NCI-H1694 (cell line): Measurements from ENCODE around the gene MRPL54.
A peak's percentile ranks its signal among the peaks of the same experiment; 100 is the strongest.

Experiments
- DNase-seq: peaks from one replicate; lab custom pipeline; 2025; lab: John Stamatoyannopoulos, UW

Gene MRPL54

DNA sequence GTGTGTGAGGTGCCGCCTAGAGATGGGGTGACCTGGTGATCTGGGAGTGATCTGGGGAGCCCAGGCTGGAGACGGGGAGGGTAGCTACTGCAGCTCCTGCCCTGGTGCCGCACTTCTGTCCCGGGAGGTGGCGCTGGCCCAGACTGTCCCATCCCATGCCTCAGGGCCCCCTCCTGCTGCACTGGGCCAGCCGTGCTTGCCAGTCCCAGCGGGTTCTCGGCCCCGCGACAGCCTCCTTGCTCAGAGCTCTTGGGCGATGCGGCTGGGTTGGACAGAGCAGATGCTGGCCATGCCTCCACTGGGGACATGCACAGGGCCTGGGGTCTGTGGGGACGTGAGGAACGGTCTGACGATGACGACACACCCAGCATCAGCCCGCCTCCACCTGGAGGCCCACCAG is 7.0 kb downstream of the MRPL54 start:
- no peak for DNase-seq

DNA sequence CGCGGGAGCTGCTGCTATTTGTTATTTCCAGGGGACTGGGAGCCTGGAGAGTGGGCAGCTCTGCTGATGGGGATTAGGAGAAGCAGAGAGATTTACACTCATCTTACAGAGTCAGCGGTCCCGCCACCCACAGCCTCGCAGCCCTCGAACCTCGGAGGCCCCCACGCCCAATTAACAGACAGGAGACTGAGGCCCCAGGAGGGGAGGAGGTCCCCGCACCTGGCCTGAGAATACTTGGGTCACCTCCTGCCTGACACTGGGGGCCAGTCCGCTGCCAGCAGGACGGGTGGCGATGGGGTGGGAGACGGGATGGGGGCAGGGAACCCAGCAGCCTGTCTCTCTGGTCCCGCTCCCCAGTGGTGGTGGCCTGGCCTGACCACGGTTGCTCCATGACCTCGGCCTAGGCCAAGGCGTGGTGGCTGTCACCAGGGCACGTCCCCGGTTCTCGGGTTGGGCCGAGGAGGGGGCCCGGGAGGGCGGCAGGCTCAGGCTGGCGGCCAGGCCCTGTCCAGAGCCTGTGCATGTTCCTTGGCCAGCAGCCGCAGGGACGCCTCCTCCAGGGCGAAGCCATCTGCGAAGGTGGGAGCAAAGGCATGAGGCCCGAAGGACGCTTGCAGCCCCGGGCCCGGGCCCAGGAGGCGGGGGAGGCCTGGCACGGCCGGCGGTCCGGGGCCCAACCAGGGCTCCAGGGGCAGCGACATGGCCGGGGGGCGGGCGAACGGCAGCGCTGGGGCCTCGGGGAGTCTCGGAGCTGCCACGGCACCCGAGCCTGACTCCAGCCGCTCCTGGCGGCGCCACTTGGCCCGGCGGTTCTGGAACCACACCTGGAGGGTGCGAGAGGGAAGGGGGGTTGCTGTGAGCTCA is 7.9 kb downstream of the MRPL54 start:
- DNase-seq, result no peak

DNA sequence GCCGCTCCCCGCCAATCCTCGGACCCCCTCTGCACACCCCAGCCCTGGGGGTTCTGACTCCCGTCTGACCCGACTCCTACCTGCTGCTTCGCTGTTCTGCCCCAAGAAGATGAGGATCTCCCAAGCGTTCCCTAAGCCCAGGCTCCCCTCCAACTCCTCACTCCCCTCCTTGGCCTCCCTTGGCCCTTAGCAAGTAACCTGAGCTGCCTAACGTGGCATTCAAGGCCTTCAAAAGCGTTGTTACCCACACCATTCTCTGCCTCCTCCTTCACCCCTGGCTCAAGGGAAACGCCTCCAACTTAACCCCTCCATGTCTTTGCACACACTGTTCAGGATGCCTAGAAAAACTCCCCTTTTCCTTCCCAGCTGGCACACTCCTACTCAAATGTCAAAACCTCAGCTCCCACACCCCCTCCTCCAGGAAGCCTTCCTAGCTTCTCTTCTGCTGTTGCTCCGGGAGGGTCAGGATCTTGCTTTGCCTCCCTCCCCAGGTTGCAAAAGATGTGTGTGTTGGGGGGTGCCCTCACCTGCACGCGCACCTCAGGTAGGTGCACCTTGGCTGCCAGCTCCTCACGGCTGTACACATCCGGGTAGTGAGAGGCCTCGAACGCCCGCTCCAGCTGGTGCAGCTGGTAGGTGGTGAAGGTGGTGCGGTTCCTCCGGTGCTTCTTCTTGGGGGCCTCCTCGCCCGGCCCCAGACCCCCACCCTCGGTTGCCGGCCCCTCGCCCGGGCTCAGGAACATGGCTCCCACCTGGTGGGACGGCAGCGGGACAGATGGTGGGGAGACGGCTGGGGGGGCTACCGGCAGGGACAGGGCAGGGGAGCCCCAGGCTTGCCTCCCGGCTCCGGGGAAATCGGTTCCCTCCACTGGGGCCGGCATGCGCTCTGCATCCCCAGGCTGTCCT is 8.8 kb downstream of the MRPL54 start:
- no peak for DNase-seq

DNA sequence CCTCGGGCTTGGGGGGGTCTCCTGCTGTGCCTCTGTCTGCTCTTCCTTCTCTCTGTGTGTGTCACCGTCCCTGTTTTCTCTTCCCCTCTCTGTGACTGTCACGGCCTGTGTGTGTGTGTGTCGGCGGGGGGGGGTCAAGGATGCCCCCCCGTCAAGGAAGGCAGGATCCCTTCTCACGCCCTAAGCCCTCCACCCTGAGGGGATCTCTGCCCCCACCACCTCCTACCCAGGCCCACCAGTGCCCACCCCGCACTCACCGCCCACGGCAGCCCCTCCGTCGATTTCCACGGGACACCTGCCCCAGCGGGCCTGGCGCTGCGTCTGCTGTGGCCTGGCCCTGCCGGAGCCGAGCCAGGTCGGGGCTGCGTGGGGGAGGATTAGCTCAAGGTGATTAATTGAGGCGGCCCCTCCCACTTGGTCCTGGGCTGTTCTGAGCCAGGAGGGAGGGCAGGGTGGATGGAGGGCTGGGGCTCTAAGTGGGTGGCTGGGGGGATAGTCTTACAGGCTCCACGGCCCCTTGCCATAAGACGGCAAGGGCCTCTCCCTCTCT is 9.5 kb downstream of the MRPL54 start, which contains the start of gene RAX2:
Gene RAX2 (minus strand): TSS at position 323 of the 550 bp plus-strand sequence. CDS start 486 bp downstream, outside the sequence.
- no peak for DNase-seq

DNA sequence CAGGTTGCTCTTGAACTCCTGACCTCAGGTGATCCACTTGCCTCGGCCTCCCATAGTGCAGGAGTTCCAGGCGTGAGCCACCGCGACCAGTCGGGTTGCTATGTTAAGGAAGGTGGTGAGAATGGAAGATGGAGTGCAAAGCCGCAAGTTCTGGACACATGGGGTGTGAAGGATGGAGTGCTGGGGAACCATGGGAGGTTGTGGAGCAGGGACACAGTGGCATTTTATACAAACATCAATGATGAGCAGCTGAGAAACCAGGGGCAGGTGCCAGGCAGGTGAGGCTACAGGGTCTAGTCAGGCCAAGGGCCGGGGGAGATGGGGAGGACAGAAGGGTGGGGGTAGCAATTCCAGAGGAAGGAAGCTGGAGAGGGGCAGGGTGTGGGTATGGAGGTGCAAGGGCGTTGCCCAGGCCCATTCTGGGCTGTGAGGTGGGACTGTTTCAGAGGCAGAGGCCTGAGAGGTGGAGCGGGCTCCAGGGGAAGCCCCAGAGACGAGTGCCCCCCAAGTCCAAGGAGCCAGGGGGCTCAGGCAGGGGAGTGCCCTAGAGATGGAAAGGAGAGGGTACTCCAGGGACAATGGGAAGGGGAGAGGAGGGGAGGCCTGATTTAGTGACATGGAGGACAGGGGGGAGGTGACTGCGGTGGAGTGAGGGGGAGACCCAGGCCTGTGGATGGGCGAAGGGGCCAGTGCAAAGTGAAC is 11.5 kb downstream of the MRPL54 start:
- no peak for DNase-seq

DNA sequence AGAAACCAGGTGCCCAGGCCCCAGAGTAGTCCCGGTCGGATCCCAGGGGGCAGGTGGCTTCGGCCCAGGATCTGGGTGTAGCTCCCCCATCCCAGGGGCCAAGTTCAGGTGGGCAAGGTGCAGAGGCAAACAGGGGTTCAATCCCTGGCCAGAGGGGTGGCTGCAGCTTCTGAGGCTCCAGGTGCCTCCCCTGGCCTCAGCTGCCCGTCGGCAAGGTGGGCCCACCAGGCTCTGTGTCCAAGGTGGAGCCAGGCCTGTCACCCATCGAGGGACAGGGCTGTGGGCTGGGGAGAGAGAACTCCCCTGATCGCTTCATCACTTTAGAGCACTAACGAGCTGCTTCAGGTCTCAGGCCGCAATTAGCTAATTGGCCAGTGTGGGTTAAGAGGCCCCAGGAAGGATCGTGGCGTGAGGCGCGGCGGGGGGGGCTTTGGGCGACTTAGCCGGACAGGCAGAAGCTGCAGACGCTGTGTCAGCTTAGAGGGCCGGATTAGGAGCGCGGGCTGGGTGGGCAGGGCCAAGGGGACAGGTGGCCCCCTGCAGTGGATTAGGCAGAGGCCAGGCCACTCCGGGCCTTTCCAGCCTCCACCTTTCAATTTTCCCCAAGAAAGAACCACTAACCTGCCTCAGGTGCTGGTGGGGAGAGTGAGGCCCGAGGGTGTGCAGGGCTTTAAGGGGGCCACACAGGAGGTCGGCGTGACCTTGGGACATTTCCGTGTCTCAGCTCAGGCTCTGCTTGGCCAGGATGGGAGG is 12.3 kb downstream of the MRPL54 start:
- DNase-seq, result no peak

DNA sequence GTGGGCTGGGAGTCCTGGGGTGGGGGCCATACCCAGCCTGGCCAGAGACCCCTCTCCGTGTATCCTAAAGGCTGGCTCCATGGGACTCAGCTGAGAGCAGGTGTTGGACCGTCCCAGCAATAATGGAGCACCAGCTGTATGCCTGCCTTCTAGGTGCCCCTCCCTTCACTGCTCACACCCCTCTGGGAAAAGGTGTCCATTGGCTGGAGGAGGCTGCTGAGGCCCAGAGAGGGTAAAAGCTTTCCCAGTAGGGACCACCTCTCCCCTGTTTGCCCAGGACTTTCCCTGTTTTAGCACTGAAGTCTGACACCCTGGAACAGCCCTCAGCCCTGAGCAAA is 12.9 kb downstream of the MRPL54 start:
- DNase-seq, result no peak

DNA sequence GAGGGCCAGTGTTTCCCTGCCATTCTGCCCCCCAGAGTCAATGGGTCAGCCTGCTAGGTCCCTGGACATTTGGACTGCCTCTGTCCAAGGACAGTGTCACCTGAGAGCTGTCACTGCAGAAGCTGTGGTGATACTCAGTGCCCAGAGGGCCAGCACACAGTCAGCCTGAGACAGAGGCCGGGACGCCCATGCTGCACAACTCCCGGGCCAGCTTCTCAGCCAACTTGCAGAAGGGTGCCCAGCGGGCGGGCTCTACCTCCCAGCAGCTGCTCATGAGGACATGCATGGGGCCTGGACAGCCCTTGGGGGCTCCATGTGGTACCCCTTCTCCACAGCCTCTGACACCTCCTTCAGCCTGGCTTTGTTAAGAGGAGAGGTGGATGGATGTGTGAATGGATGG is 13.3 kb downstream of the MRPL54 start:
- no peak for DNase-seq

DNA sequence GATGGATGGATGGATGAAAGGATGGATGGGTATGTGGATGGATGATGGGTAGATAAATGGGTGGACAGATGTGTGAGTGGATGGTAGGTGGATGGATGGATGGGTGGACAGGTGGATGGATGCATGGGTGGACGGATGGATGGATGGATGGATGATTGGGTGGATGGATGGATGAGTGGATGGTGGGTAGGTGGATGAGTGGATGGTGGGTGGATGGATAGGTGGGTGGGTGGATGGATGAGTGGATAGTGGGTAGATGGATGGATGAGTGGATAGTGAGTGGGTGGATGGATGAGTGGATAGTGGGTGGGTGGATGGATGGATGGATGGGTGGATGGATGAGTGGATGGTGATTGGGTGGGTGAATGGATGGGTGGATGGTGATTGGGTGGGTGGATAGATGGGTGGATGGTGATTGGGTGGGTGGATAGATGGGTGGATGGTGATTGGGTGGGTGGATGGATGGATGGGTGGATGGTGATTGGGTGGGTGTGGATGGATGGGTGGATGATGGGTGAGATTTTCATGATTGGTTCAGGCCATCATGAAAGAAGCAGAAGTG is 14.1 kb downstream of the MRPL54 start:
- no peak for DNase-seq

DNA sequence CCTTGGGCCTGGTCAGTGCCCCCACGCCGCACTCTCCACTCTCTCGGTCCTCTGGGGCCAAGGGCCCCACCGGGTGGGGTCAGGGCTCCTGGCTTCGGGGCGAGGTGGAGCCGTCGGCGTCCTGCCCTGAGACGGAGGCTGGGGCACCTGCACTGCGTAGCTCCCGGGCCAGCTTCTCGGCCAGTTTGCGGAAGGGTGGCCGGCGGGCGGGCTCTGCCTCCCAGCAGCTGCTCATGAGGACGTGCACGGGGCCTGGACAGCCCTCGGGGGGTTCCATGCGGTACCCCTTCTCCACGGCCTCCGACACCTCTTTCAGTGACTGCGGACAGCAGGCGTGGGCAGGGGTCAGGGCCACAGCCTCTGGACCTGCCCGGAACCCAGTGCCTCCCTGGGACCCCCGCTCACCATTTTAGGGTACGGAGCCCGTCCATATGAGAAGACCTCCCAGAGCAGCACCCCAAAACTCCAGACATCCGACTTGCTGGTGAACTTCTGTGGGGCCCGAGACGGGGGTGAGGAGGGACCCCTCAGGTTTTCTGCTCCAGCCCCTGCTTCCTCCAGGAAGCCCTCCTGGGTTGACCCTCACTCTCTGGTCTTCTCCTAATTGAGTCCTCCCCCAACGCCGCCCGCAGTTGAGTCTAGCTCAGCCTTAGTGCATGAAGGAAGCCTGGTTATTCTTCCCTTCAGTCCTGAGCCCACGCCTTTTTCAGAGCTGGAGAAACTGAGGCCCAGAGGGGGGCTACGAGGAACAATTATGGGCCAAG is 15.8 kb downstream of the MRPL54 start:
- no peak for DNase-seq

DNA sequence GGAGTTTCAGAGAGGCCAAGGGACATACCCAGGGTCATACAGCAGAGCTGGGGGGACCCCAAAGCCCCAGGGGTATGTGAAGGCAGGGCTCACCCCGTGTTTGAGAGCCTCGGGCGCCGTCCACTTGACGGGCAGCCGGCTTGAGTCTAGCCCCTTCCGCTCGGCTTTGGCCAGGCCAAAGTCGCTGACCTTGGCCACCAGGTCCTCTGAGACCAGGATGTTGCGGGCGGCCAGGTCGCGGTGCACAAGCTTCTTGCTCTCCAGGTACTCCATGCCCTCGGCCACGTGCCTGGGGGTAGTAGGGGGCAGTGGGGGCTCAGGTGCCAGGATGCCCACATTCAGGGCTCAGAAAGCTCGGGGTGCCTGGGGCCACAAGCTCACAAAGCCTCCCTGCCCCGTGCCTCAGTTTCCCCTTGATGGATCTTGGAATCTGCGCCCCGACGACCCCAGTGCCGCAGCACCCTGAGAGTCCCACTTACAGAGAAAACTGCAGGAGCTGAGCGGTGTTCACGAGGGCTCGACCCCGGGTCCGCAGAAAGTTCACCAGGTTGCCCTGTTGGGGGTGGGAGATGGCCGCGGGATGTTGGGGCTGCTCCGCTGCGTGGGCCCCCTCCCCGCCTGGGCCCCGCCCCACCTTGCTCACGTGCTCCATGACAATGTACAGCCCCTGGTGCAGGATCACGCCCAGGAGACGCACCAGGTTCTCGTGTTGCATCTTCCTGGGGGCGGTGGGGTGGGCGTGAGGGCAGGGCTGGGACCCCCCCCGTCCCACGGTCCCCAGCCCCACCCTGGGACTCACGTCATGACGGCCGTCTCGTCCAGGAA is 16.6 kb downstream of the MRPL54 start:
- no peak for DNase-seq

DNA sequence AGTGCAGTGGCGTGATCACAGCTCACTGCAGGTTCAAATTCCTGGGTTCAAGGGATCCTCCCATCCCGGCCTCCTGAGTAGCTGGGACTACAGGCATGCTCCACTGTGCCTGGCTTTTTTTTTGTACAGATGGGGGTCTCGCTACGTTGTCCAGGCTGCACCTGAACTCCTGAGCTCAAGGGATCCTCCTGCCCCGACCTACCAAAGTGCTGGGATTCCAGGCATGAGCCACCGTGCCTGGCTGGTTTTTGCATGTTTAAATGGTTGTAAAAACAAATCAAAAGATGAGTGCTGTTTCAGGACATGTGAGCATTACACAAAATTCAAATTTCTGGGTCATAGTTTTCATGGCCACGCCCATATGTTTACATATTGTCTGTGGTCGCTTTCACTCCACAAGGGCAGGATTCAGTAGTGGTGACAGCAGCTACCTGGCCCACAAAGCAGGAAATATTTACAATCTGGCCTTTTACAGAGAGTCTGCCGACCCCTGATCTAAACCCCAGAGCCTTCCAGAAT is 18.4 kb downstream of the MRPL54 start:
- DNase-seq, result no peak

DNA sequence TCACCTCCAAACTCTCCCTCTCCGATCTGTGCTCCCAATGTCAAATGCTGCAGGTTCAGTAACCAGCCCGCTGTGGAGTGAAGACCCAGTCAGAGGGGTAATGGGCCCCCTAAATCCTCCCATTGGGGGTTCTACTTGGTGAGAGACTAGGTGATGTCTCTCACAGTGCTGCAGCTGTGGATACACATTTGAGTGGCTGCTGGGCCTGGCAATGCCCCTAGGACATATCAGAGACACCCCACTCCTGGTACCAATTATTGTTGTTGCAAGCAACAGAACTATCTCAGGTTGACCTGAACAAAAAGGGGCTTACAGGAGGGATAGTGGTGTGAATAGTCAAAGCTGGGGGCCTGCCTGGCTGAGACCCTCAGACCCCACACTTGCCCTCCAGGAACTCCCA is 19.1 kb downstream of the MRPL54 start:
- DNase-seq, result no peak

DNA sequence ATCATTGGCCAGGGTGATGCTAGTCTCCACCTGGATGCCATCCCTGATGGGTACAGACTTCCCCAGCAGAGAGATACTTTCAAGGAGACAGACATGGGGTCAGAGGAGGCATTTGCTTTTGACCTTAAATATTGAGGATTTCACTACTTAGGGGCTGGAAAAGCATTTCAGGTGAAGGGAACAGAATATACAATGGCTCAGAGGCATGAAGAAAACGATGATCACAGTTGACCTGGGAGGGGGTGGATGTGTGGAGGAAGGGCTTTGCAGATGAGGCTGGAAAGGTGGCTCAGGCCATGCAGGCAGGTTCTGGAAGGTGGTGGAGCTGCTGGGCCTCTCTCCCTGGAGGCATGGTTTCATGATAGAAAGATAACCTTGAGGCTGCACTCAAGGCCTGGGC is 19.8 kb downstream of the MRPL54 start:
- DNase-seq, result no peak

DNA sequence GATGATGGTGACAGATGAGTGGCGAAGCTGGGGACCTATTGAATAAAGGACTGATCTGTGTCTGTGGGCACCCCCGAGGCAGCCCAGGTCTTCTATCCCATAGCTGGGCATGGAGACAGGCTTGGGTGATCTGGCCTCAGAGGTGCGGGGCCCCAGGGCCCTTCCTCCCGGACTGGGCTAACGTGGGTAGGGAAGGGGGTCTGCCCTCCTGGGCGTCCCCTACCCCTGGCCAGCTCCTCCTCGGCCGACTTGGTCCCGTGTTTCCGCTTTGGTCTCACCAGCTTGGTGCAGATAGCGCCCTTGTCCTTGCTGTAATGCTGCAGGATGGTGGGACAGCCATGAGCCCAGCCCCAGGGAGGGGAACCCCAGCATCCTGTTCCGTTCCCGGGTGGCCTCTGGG is 20.4 kb downstream of the MRPL54 start:
- DNase-seq, result no peak

DNA sequence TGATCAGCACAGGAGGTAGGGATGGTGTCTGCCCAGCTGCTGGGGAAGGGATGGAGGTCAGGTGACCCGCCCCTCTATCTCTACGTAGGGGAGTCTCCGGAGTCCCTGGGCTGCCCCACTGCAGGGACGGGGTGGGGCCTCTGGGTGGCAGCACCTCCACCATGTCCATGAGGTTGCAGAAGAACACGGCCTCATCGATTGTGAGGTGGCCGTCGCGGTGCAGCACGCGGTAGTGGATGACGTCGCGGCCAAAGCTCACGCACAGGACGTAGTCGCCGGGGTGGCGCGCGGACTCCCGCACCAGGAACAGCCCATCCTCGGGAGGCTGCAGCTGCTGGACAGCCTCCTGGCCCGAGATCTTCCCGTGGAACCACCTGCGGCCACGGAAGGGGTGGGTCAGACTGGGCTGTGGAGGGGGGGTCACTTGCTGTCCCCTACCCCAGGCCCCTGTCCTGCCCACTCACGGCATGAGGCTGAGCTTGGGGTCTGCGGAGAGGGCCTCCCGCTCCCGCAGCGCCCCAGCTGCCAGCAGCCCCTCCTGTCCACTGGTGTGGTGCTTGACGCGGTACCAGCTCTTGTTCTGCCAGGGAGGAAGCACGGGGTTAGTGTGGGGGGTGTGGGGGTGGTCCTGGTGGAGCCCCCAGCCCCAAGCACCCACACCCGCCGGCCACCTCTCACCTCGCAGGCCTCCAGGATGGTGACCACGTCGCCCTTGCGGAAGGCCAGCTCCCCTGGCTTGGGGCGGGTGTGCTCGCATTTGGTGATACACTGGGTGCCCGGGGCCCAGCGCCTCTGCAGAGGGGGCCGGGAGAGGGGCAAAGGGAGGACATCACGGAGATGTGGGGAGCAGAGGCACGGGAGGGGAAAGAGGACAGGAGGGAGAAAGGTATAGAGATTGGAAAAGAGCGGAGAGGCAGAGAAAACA is 21.4 kb downstream of the MRPL54 start:
- peak; percentile 7 for DNase-seq

DNA sequence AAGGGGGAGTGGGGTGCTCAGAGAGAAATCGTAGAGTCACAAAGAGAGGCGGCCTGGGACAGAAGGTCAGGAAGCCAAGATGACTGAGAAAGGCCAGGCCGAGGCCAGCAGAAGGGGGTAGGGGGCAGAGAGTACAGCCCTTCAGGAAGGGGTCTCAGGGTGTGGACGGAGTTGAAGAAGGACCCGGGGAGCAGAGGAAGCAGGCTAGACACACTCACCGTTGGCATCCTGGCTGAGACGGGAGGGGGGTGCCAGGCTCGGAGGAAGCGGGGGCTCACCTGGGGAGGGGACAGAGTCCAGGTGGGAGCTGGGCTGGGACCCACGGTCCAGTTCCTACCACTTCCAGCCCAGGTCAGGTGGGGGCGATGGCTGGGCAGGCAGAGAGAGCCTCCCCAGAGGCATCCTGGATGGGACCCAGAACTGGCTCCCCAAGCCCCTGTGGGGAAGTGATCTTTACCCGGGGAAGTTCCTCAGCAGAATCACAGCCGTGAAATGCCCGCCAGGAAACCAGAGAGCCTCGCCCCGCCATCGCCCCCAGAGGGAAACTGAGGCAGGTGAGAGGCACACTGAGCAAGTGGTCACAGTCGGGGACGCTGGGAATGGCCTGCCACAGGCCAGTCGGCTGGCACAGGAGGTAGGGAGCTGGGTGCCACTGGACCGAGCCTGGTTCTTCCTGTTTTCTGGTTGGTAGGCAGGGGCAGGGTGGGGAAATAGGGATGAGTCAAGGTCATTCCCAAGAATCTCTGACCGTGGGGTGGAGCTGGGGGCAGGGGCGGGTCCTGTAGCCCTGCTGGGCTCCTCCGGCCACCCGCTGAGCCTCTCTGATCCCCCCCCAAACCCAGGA is 22.3 kb downstream of the MRPL54 start:
- DNase-seq, result no peak
